ENCODE results near the gene SETD2. TPM values are rescaled to one million over a fixed set of nuclear protein-coding genes. Genes with fewer than 3 reads are reported as not detected.

SETD2 gene
- total and polyA plus RNA-seq, 9 of the 15 experiments (the other 6 are each of a cell fraction or from before 2014, with no cell fraction given), result 8.2 to 44.0 (median 33.6) TPM

DNA sequence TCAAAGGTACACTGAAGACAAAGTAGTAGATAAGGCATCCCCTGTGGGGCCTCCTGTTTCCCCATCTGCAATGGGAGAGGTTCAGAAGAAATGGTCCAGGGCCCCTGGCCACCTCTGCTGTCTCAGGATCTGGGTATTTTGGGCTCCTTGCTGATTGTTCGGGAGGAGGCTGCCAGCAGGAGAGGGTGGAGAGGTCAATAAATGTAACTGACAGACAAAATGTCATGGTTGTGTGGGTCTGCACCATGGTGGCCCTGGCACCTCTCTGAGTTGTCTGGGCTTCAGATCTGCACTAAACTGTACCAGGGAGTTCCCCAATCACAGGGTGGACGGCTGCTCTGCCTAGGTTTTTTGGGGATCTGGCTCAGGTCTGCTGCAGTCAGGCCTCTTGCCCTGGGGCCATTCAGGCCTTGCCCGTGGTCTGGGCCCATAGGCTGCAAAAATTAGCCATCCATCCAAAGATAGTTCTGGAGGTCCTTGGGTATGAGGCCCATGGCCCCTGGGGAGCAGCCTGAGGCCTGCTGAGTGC lies 177.1 kb downstream of the SETD2 start (continued):
- TF ChIP-seq ZNF407 (IDR thresholded peaks at IDR 0.05; ENCODE audit: low read depth), result no peak
- peak; percentile 33; the same call in 1 of the 2 replicates for TF ChIP-seq ZNF592 (IDR thresholded peaks at IDR 0.05)
- TF ChIP-seq ZNF668 (CRISPR knock-in tag; IDR thresholded peaks at IDR 0.05), result no peak
- TF ChIP-seq TEAD1 (CRISPR knock-in tag; IDR thresholded peaks at IDR 0.05), result peak in 1 of 2 experiments; percentile 13; a peak in 1 of 4 replicates
- TF ChIP-seq ZNF311 (CRISPR knock-in tag; IDR thresholded peaks at IDR 0.05), result no peak
- peak; percentile 8; the same call in 1 of the 2 replicates for TF ChIP-seq ZNF263 (CRISPR knock-in tag; IDR thresholded peaks at IDR 0.05; ENCODE audit: borderline replicate concordance)
- TF ChIP-seq ILK (tag; IDR thresholded peaks at IDR 0.05; ENCODE audit: borderline replicate concordance, low read depth), result no peak
- no peak for TF ChIP-seq SIN3A (IDR thresholded peaks at IDR 0.05; ENCODE audit: borderline replicate concordance in 2 of 2, control insufficient read depth in 1 of 2, low read depth in 2 of 2, low read length in 2 of 2)
- no peak for TF ChIP-seq TEAD4 (IDR thresholded peaks at IDR 0.05; ENCODE audit: low read length)
- TF ChIP-seq TEAD4 (CRISPR knock-in tag; IDR thresholded peaks at IDR 0.05; ENCODE audit: borderline replicate concordance), result 0 out of 2 replicates have a peak, but pooled peaks have one; percentile 60
- TF ChIP-seq HDAC8 (tag; IDR thresholded peaks at IDR 0.05), result no peak
